WTC11 (cell line): ENCODE measurements around the gene ALLC. TPM values are rescaled to one million over a fixed set of nuclear protein-coding genes. Genes with fewer than 3 reads are reported as not detected.
"Not testable (repeated sequence)": the region's sequence is repeated elsewhere in the genome, so short reads cannot be mapped to it uniquely, and the experiment has no call there.

Source experiments
- ATAC-seq: fragments of 200-7000 bp; cut with Tn5 transposase; 2 replicates; pipeline ENCODE4 v1.10.0; 2021; ENCODE audit warnings: mild to moderate bottlenecking, moderate library complexity
- Bru-seq: library from RNA; stranded (reverse); fragments of 400-500 nt; gene quantifications from one replicate; lab custom pipeline; 2021; lab: Mats Ljungman, UMichigan
- CTCF ChIA-PET: fragments of 300-600 bp; sonication (Branson Sonifier 250); formaldehyde crosslinking; loops from one replicate; lab custom pipeline; 2021; ENCODE audit warnings: antibody characterized with exemption; lab: Charles Lee
- POLR2A ChIA-PET: fragments of 350-600 bp; sonication (Branson Sonifier 250); formaldehyde crosslinking; loops from one replicate; lab custom pipeline; 2021; ENCODE audit warnings: antibody characterized with exemption; lab: Charles Lee
- DNase-seq: peaks from one replicate; pipeline ENCODE4 v3.0.0; 2021; ENCODE audit warnings: low spot score
- H3K27ac Mint-ChIP-seq: 2 replicates; pipeline ENCODE4 v1.8.0; 2021; ENCODE audit warnings: mixed read lengths
- H3K27me3 Mint-ChIP-seq: 2 replicates; pipeline ENCODE4 v1.8.0; 2021; ENCODE audit warnings: low read depth, mild to moderate bottlenecking, moderate library complexity, mixed read lengths
- H3K36me3 Mint-ChIP-seq: 2 replicates; pipeline ENCODE4 v1.8.0; 2021; ENCODE audit warnings: mixed read lengths
- H3K4me1 Mint-ChIP-seq: 2 replicates; pipeline ENCODE4 v1.8.0; 2022; ENCODE audit warnings: mixed read lengths
- H3K4me3 Mint-ChIP-seq: 2 replicates; pipeline ENCODE4 v1.8.0; 2021; ENCODE audit warnings: mild to moderate bottlenecking, moderate library complexity, mixed read lengths
- H3K9me3 Mint-ChIP-seq: 2 replicates; pipeline ENCODE4 v1.8.0; 2021; ENCODE audit warnings: mixed read lengths
- ATF3 ChIP-seq: sonication (generic); formaldehyde crosslinking; conservative IDR thresholded peaks from 2 replicates; pipeline ENCODE4 v1.8.1; 2022; ENCODE audit warnings: mild to moderate bottlenecking, missing genetic modification reagents
- CDX4 ChIP-seq: fragments of 250-450 bp; sonication (Bioruptor Pico); IDR thresholded peaks from 2 replicates; pipeline ENCODE4 v1.9.0; 2021; ENCODE audit warnings: moderate library complexity, mild to moderate bottlenecking, inconsistent platforms, borderline replicate concordance
- CREM ChIP-seq: sonication (generic); formaldehyde crosslinking; IDR thresholded peaks from 2 replicates; pipeline ENCODE4 v1.8.1; 2022; ENCODE audit warnings: mild to moderate bottlenecking, missing genetic modification reagents, moderate library complexity
- CTCF ChIP-seq: fragments of 200-600 bp; IDR thresholded peaks from 2 replicates; pipeline ENCODE4 v1.8.0; 2022; ENCODE audit warnings: antibody characterized with exemption
- E2F5 ChIP-seq: sonication (generic); formaldehyde crosslinking; IDR thresholded peaks from 2 replicates; pipeline ENCODE4 v1.8.1; 2022; ENCODE audit warnings: mild to moderate bottlenecking, moderate library complexity, missing genetic modification reagents
- EMX1 ChIP-seq: fragments of 250-450 bp; sonication (Bioruptor Pico); IDR thresholded peaks from 2 replicates; pipeline ENCODE4 v1.8.0; 2021; ENCODE audit warnings: mild to moderate bottlenecking
- ESRRA ChIP-seq: sonication (generic); formaldehyde crosslinking; IDR thresholded peaks from 2 replicates; pipeline ENCODE4 v1.8.1; 2022; ENCODE audit warnings: mild to moderate bottlenecking, missing genetic modification reagents, borderline replicate concordance
- FOXJ3 ChIP-seq: sonication (generic); formaldehyde crosslinking; IDR thresholded peaks from 2 replicates; pipeline ENCODE4 v1.9.0; 2021; ENCODE audit warnings: missing genetic modification reagents, mild to moderate bottlenecking, borderline replicate concordance
- GABPB1 ChIP-seq: sonication (generic); formaldehyde crosslinking; IDR thresholded peaks from 2 replicates; pipeline ENCODE4 v1.8.1; 2023; ENCODE audit warnings: mild to moderate bottlenecking, missing genetic modification reagents
- KAT7 ChIP-seq: sonication (generic); formaldehyde crosslinking; IDR thresholded peaks from 2 replicates; pipeline ENCODE4 v1.8.1; 2023; ENCODE audit warnings: missing genetic modification reagents, mild to moderate bottlenecking, borderline replicate concordance
- MAX ChIP-seq: sonication (generic); formaldehyde crosslinking; IDR thresholded peaks from 2 replicates; pipeline ENCODE4 v1.8.0; 2022; ENCODE audit warnings: mild to moderate bottlenecking, missing genetic modification reagents
- MXD4 ChIP-seq: fragments of 250-450 bp; sonication (Bioruptor Pico); IDR thresholded peaks from 2 replicates; pipeline ENCODE4 v1.8.0; 2021; ENCODE audit warnings: mild to moderate bottlenecking, moderate library complexity, borderline replicate concordance
- MYBL2 ChIP-seq: sonication (generic); formaldehyde crosslinking; IDR thresholded peaks from 2 replicates; pipeline ENCODE4 v1.8.1; 2023; ENCODE audit warnings: mild to moderate bottlenecking, moderate library complexity, missing genetic modification reagents
- RORB ChIP-seq: fragments of 250-450 bp; sonication (Bioruptor Pico); IDR thresholded peaks from 2 replicates; pipeline ENCODE4 v1.9.0; 2021; ENCODE audit warnings: mild to moderate bottlenecking
- SP1 ChIP-seq: sonication (generic); formaldehyde crosslinking; conservative IDR thresholded peaks from 2 replicates; pipeline ENCODE4 v1.8.1; 2022; ENCODE audit warnings: missing genetic modification reagents
- TEAD1 ChIP-seq: sonication (generic); formaldehyde crosslinking; IDR thresholded peaks from 2 replicates; pipeline ENCODE4 v1.8.0; 2022; ENCODE audit warnings: mild to moderate bottlenecking, missing genetic modification reagents
- ZBTB43 ChIP-seq: sonication (generic); formaldehyde crosslinking; IDR thresholded peaks from 2 replicates; pipeline ENCODE4 v1.8.1; 2023; ENCODE audit warnings: mild to moderate bottlenecking, missing genetic modification reagents
- ZMAT4 ChIP-seq: fragments of 250-450 bp; sonication (Bioruptor Pico); IDR thresholded peaks from 2 replicates; pipeline ENCODE4 v1.9.0; 2021; ENCODE audit warnings: mild to moderate bottlenecking
- ZNF219 ChIP-seq: sonication (generic); formaldehyde crosslinking; IDR thresholded peaks from 2 replicates; pipeline ENCODE4 v1.8.0; 2023; ENCODE audit warnings: missing genetic modification reagents, mild to moderate bottlenecking, borderline replicate concordance
- ZNF263 ChIP-seq: sonication (generic); formaldehyde crosslinking; IDR thresholded peaks from 2 replicates; pipeline ENCODE4 v1.8.1; 2022; ENCODE audit warnings: low read depth, mild to moderate bottlenecking, moderate library complexity, missing genetic modification reagents
- ZNF671 ChIP-seq: fragments of 250-450 bp; sonication (Bioruptor Pico); IDR thresholded peaks from 2 replicates; pipeline ENCODE4 v1.8.0; 2021; ENCODE audit warnings: mild to moderate bottlenecking
- long read RNA-seq, 3 experiments: library from RNA in 1 of 3; library from capped mRNA in 1 of 3; library from polyadenylated mRNA in 1 of 3; unstranded in 2 of 3; stranded (forward) in 1 of 3; transcript quantifications; one replicate each; pipeline ENCODE4 v2.0.0, GENCODE V29; 2021
- total RNA-seq: library from RNA; stranded (reverse); gene quantifications from 3 replicates; pipeline ENCODE4 v1.2.3, GENCODE V29; 2021

Gene ALLC
- total RNA-seq: not detected in 3 replicates
- not detected for Bru-seq, nascent RNA
- long read RNA-seq, experiment 1: 0 reads
- long read RNA-seq, experiment 2: 0 reads
- long read RNA-seq, experiment 3: 0 reads

GRCh38 chr2:3657881-3658280, at the start of gene ALLC:
Gene ALLC (plus strand): TSS chr2:3658200. CDS start chr2:3671158, 12,958 bp downstream.
- Mint-ChIP-seq H3K4me1 (peaks cover 18% of the 10 kb centered on the region), H3K9me3 (peaks cover 11% of the 10 kb centered on the region), H3K27me3 (peaks cover 3% of the 10 kb centered on the region), H3K27ac (no peak within 1 kb of the TSS)
- no peak for TF ChIP-seq ZNF263 (CRISPR knock-in tag)
- TF ChIP-seq, all 79 proteins: peak for 0
- CTCF ChIA-PET: no interaction called here
- POLR2A ChIA-PET: no interaction called here
- H3K4me3 Mint-ChIP-seq: no peak within 1 kb of the TSS
- H3K36me3 Mint-ChIP-seq: no peaks in the 10 kb centered on the region
- DNase-seq (no peak), ATAC-seq (no peak)

- DNase-seq: no peak
- Mint-ChIP-seq H3K36me3 (no peaks in the 10 kb centered on the region), H3K27ac (no peak overlapping the region), H3K4me1 (peaks cover 6% of the 10 kb centered on the region; the same call in 1 of the 2 replicates), H3K9me3 (peaks cover 2% of the 10 kb centered on the region; the same call in 1 of the 2 replicates), H3K4me3 (no peak overlapping the region), H3K27me3 (peaks cover 4% of the 10 kb centered on the region; the same call in 1 of the 2 replicates)
- POLR2A ChIA-PET: no interaction called here
- CTCF ChIA-PET: no interaction called here
- TF ChIP-seq EMX1 (no peak), MYBL2 (CRISPR knock-in tag) (no peak), ESRRA (no peak), MXD4 (CRISPR knock-in tag) (no peak), ZNF219 (CRISPR knock-in tag) (no peak), TEAD1 (CRISPR knock-in tag) (no peak), ZNF263 (CRISPR knock-in tag) (no peak), ZBTB43 (no peak), E2F5 (CRISPR knock-in tag) (no peak)
- ATAC-seq: no peak
These were observed 49.4 kb upstream of the ALLC start for GRCh38 chr2:3608373-3609278.

GRCh38 chr2:3609279-3609673, 48.7 kb upstream of the ALLC start:
- H3K36me3 Mint-ChIP-seq, DNase-seq, H3K4me1 Mint-ChIP-seq, CTCF ChIA-PET, H3K27ac Mint-ChIP-seq, ATAC-seq, POLR2A ChIA-PET, H3K9me3 Mint-ChIP-seq, H3K27me3 Mint-ChIP-seq, H3K4me3 Mint-ChIP-seq: not testable (repeated sequence)

GRCh38 chr2:3610415-3610814, 47.6 kb upstream of the ALLC start:
- peaks cover 4% of the 10 kb centered on the region; the same call in 1 of the 2 replicates for H3K27me3 Mint-ChIP-seq
- TF ChIP-seq GABPB1 (CRISPR knock-in tag) (no peak), ZNF671 (no peak), E2F5 (CRISPR knock-in tag) (no peak), ZNF219 (CRISPR knock-in tag) (no peak), FOXJ3 (CRISPR knock-in tag) (no peak), SP1 (CRISPR knock-in tag) (no peak), CDX4 (CRISPR knock-in tag) (no peak), RORB (no peak), ATF3 (CRISPR knock-in tag) (no peak), CREM (CRISPR knock-in tag) (no peak), ZMAT4 (CRISPR knock-in tag) (no peak), ESRRA (no peak), KAT7 (CRISPR knock-in tag) (no peak), MAX (no peak), CTCF (no peak)

More at GRCh38 chr2:3610415-3610814, 47.6 kb upstream of the ALLC start:
- Mint-ChIP-seq H3K27ac (no peak overlapping the region), H3K9me3 (peaks cover 7% of the 10 kb centered on the region), H3K4me1 (peaks cover 6% of the 10 kb centered on the region; the same call in 1 of the 2 replicates), H3K4me3 (no peak overlapping the region), H3K36me3 (peaks cover 5% of the 10 kb centered on the region)
- DNase-seq: no peak
- CTCF ChIA-PET: interaction anchor here (1.1 kb wide), 1 partner anchor 18 kb away, joined by 3 read pairs; no protein-coding TSS in a partner anchor
- ATAC-seq: no peak
- POLR2A ChIA-PET: no interaction called here
